Measurements from ENCODE around the gene IGF1R. TPM values are rescaled to one million over a fixed set of nuclear protein-coding genes. Genes with fewer than 3 reads are reported as not detected.

IGF1R gene
- total RNA-seq, 1 experiment from 2014 or later = 3.8 TPM

- no peaks in the 10 kb centered on the region for H3K27me3 ChIP-seq (ENCODE audit: low read length)
- TF ChIP-seq EZH2 (IDR thresholded peaks at IDR 0.05; ENCODE audit: low read length, unreplicated experiment) (no peak), EZH2phosphoT487 (IDR thresholded peaks at IDR 0.05; ENCODE audit: borderline replicate concordance, low read length) (no peak), CTCF (conservative IDR thresholded peaks at IDR 0.05; ENCODE audit: low read depth, low read length) (no peak)
- no TSS peak for BruUV-seq (replicated peaks)
- H3K27ac ChIP-seq (ENCODE audit: low read length) = no peak overlapping the region
- no peaks in the 10 kb centered on the region for H3F3A ChIP-seq (ENCODE audit: low read length, unreplicated experiment)
- DNase-seq (no peak), ATAC-seq (no peak)
- no peaks in the 10 kb centered on the region for H3K9me3 ChIP-seq (ENCODE audit: low read length)
- no peaks in the 10 kb centered on the region for H3K79me2 ChIP-seq (ENCODE audit: low read length)
- no peak overlapping the region for H2AFZ ChIP-seq (ENCODE audit: low read length)
- H4K20me1 ChIP-seq (ENCODE audit: low read length) = no peaks in the 10 kb centered on the region
- H3K9ac ChIP-seq (ENCODE audit: low read length) = no peak overlapping the region
- no peaks in the 10 kb centered on the region for H3K9me2 ChIP-seq (replicated peaks; ENCODE audit: low read length)
- H3K4me3 ChIP-seq (ENCODE audit: low read length) = no peak overlapping the region
- no peak overlapping the region for H3K4me2 ChIP-seq (ENCODE audit: low read length)
- CTCF ChIA-PET = no interaction called here
- no peaks in the 10 kb centered on the region for H3K36me3 ChIP-seq (ENCODE audit: low read depth, low read length)
- H3K4me1 ChIP-seq (ENCODE audit: insufficient read depth, low read length) = no peaks in the 10 kb centered on the region
- intact Hi-C loops (cut with micrococcal nuclease) = no loop called here
- POLR2A ChIA-PET (ENCODE audit: unreplicated experiment) = no interaction called here
These were observed 274.8 kb downstream of the IGF1R start for GRCh38 chr15:98923171-98923570.

GRCh38 chr15:98923579-98923978 lies 275.2 kb downstream of the IGF1R start:
- POLR2A ChIA-PET (ENCODE audit: unreplicated experiment) = no interaction called here
- TF ChIP-seq CTCF (conservative IDR thresholded peaks at IDR 0.05; ENCODE audit: low read depth, low read length) (no peak), EZH2 (IDR thresholded peaks at IDR 0.05; ENCODE audit: low read length, unreplicated experiment) (no peak), EZH2phosphoT487 (IDR thresholded peaks at IDR 0.05; ENCODE audit: borderline replicate concordance, low read length) (no peak)
- Histone ChIP-seq H3K27me3 (ENCODE audit: low read length) (no peaks in the 10 kb centered on the region), H3K36me3 (ENCODE audit: low read depth, low read length) (no peaks in the 10 kb centered on the region), H3K27ac (ENCODE audit: low read length) (no peak overlapping the region), H4K20me1 (ENCODE audit: low read length) (no peaks in the 10 kb centered on the region), H3K9ac (ENCODE audit: low read length) (no peak overlapping the region), H3K9me2 (replicated peaks; ENCODE audit: low read length) (no peaks in the 10 kb centered on the region), H3K79me2 (ENCODE audit: low read length) (no peaks in the 10 kb centered on the region), H3K4me2 (ENCODE audit: low read length) (no peak overlapping the region), H3K4me1 (ENCODE audit: insufficient read depth, low read length) (no peaks in the 10 kb centered on the region), H3K4me3 (ENCODE audit: low read length) (no peak overlapping the region), H2AFZ (ENCODE audit: low read length) (no peak overlapping the region), H3K9me3 (ENCODE audit: low read length) (no peaks in the 10 kb centered on the region), H3F3A (ENCODE audit: low read length, unreplicated experiment) (no peaks in the 10 kb centered on the region)
- no TSS peak for BruUV-seq (replicated peaks)
- ATAC-seq (no peak), DNase-seq (no peak)
- intact Hi-C loops (cut with micrococcal nuclease) = no loop called here
- CTCF ChIA-PET = no interaction called here

- H3K27ac ChIP-seq (ENCODE audit: low read length) = no peak overlapping the region
- H3K4me1 ChIP-seq (ENCODE audit: insufficient read depth, low read length) = no peaks in the 10 kb centered on the region
- no peaks in the 10 kb centered on the region for H4K20me1 ChIP-seq (ENCODE audit: low read length)
- ChIA-PET CTCF (no interaction called here), POLR2A (ENCODE audit: unreplicated experiment) (no interaction called here)
- H3F3A ChIP-seq (ENCODE audit: low read length, unreplicated experiment) = no peaks in the 10 kb centered on the region
- H3K9me2 ChIP-seq (replicated peaks; ENCODE audit: low read length) = no peaks in the 10 kb centered on the region
- no peak overlapping the region for H3K9ac ChIP-seq (ENCODE audit: low read length)
- no peak for ATAC-seq
- no peak overlapping the region for H3K4me2 ChIP-seq (ENCODE audit: low read length)
- H3K9me3 ChIP-seq (ENCODE audit: low read length) = no peaks in the 10 kb centered on the region
- H3K79me2 ChIP-seq (ENCODE audit: low read length) = no peaks in the 10 kb centered on the region
- H2AFZ ChIP-seq (ENCODE audit: low read length) = no peak overlapping the region
- H3K4me3 ChIP-seq (ENCODE audit: low read length) = no peak overlapping the region
- no peaks in the 10 kb centered on the region for H3K36me3 ChIP-seq (ENCODE audit: low read depth, low read length)
- intact Hi-C loops (cut with micrococcal nuclease) = no loop called here
- DNase-seq = no peak
- no peaks in the 10 kb centered on the region for H3K27me3 ChIP-seq (ENCODE audit: low read length)
- no TSS peak for BruUV-seq (replicated peaks)
- TF ChIP-seq CTCF (conservative IDR thresholded peaks at IDR 0.05; ENCODE audit: low read depth, low read length) = no peak
- TF ChIP-seq EZH2 (IDR thresholded peaks at IDR 0.05; ENCODE audit: low read length, unreplicated experiment) = no peak
- no peak for TF ChIP-seq EZH2phosphoT487 (IDR thresholded peaks at IDR 0.05; ENCODE audit: borderline replicate concordance, low read length)
These were observed 276.2 kb downstream of the IGF1R start for GRCh38 chr15:98924401-98925049.
